Measurements from ENCODE around the gene TNFRSF18. TPM values are rescaled to one million over a fixed set of nuclear protein-coding genes. Genes with fewer than 3 reads are reported as not detected.

The TNFRSF18 gene
- total RNA-seq, 3 donors from 2014 or later (not counting 1 experiment from before 2014, with no cell fraction given), result 40.3 to 81.9 (median 54.7) TPM

GRCh38 chr1:1183833-1184775 lies 22.3 kb downstream of the TNFRSF18 start:
- Histone ChIP-seq H3K27ac (ENCODE audit: low read length) (no peak overlapping the region), H3K4me3 (ENCODE audit: low read length) (no peak overlapping the region), H3K9me3 (ENCODE audit: control insufficient read depth, insufficient read depth, low read length) (no peaks in the 10 kb centered on the region), H3K4me1 (ENCODE audit: control insufficient read depth, insufficient read depth, low read length) (peaks cover 28% of the 10 kb centered on the region), H3K27me3 (ENCODE audit: control insufficient read depth, insufficient read depth, low read length) (peaks cover 7% of the 10 kb centered on the region), H3K36me3 (ENCODE audit: control insufficient read depth, insufficient read depth, low read length) (no peaks in the 10 kb centered on the region)
- peak in 1 of 3 donors; percentile 30 for ATAC-seq
- no peak overlapping the region for H3K4me3 Mint-ChIP-seq
- TF ChIP-seq CTCF (IDR thresholded peaks at IDR 0.05), result no peak
- H3K9me3 Mint-ChIP-seq, result no peaks in the 10 kb centered on the region
- H3K27ac Mint-ChIP-seq, result no peak overlapping the region
- peak in 1 of 2 donors; percentile 15 for DNase-seq
- H3K4me1 Mint-ChIP-seq, result peaks cover 7 to 22% of the 10 kb centered on the region in 2 donors
- H3K27me3 Mint-ChIP-seq (ENCODE audit: low read depth in 2 of 2), result peaks cover 0 to 11% of the 10 kb centered on the region in 2 donors
- intact Hi-C loops (cut with micrococcal nuclease), result no loop called here
- no peaks in the 10 kb centered on the region for H3K36me3 Mint-ChIP-seq
- 84% methylated on average over 29 of the region's 33 CpGs for WGBS (ENCODE audit: insufficient coverage)

DNA sequence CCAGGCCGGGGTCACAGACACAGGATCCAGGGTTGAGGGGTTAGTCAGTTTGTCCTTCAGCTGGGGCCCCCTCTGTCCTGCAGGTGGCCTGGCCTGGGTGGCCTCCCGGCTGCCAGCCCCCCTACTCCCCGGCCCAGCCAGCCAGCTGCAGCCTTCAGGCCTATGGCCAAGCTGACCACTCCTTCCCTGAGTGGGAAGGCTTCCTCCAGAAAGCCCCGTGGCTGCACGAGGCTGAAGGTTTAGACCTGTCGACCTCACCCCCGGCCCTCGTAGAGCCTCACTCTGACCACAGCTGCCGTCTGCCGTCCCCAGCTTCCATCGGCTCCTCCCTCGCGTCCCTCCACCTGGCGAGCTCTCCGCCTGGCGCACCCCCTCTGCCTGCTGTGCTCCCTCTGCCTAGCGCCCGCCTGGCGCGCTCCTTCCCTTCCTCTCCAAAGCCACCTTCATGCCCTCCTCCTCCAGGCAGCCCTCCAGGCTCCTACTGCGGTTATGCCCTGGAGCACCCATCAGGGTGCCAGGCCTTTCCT lies 23.1 kb downstream of the TNFRSF18 start:
- H3K36me3 Mint-ChIP-seq, result no peaks in the 10 kb centered on the region
- 65% methylated on average over 21 of the region's 21 CpGs for WGBS (ENCODE audit: insufficient coverage)
- no peak overlapping the region for H3K27ac Mint-ChIP-seq
- no peaks in the 10 kb centered on the region for H3K9me3 Mint-ChIP-seq
- H3K4me1 ChIP-seq (ENCODE audit: control insufficient read depth, insufficient read depth, low read length), result peaks cover 28% of the 10 kb centered on the region
- DNase-seq, result no peak
- no peak overlapping the region for H3K4me3 ChIP-seq (ENCODE audit: low read length)
- H3K4me3 Mint-ChIP-seq, result no peak overlapping the region
- H3K27me3 Mint-ChIP-seq (ENCODE audit: low read depth in 2 of 2), result peaks cover 0 to 11% of the 10 kb centered on the region in 2 donors
- H3K4me1 Mint-ChIP-seq, result peaks cover 7 to 22% of the 10 kb centered on the region in 2 donors
- TF ChIP-seq CTCF (IDR thresholded peaks at IDR 0.05), result no peak
- H3K27me3 ChIP-seq (ENCODE audit: control insufficient read depth, insufficient read depth, low read length), result peaks cover 7% of the 10 kb centered on the region
- H3K27ac ChIP-seq (ENCODE audit: low read length), result no peak overlapping the region
- intact Hi-C loops (cut with micrococcal nuclease), result no loop called here
- H3K36me3 ChIP-seq (ENCODE audit: control insufficient read depth, insufficient read depth, low read length), result no peaks in the 10 kb centered on the region
- no peak for ATAC-seq
- no peaks in the 10 kb centered on the region for H3K9me3 ChIP-seq (ENCODE audit: control insufficient read depth, insufficient read depth, low read length)

DNA sequence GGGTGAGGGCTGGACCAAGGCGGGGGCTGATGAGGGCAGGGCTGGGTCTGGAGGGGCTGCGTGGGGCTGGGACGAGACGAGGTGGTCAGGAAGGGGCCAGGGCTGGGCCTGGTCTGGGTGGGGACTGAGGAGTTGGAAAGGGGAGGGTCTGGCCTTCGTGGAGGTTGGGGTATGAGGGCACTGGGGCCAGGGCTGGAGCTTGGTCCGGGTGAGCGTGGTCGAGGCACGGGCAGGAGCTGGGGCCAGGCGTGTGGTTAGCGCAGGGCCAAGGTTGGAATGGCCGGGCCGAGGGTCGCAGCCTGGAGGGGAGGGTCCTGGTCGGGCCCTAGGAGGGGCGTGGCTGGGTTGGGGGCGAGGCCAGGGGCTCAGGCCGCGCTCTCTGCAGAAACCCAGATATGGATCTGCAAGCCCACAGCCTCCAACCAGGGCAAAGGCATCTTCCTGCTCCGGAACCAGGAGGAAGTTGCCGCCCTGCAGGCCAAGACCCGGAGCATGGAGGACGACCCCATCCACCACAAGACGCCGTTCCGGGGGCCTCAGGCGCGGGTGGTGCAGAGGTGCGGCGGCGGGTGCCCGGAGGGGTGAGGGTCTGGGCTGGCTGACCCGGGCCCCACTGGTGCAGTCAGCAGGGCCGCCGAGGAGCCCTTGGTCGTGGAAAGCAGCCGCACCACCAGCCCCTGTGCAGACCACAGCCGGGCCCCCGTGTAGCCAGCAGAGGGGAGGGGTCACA lies 23.7 kb downstream of the TNFRSF18 start:
- Histone ChIP-seq H3K36me3 (ENCODE audit: control insufficient read depth, insufficient read depth, low read length) (no peaks in the 10 kb centered on the region), H3K4me1 (ENCODE audit: control insufficient read depth, insufficient read depth, low read length) (peaks cover 28% of the 10 kb centered on the region), H3K4me3 (ENCODE audit: low read length) (peak overlapping the region; percentile 10), H3K27ac (ENCODE audit: low read length) (no peak overlapping the region), H3K9me3 (ENCODE audit: control insufficient read depth, insufficient read depth, low read length) (no peaks in the 10 kb centered on the region), H3K27me3 (ENCODE audit: control insufficient read depth, insufficient read depth, low read length) (peaks cover 7% of the 10 kb centered on the region)
- DNase-seq, result peak in 1 of 2 donors; percentile 16
- peak in 1 of 3 donors; percentile 20 for ATAC-seq
- Mint-ChIP-seq H3K27ac (no peak overlapping the region), H3K9me3 (no peaks in the 10 kb centered on the region), H3K4me3 (no peak overlapping the region), H3K36me3 (no peaks in the 10 kb centered on the region), H3K27me3 (ENCODE audit: low read depth in 2 of 2) (peaks cover 0 to 11% of the 10 kb centered on the region in 2 donors), H3K4me1 (peaks cover 7 to 22% of the 10 kb centered on the region in 2 donors)
- 22% methylated on average over 39 of the region's 39 CpGs for WGBS (ENCODE audit: insufficient coverage)
- intact Hi-C loops (cut with micrococcal nuclease), result no loop called here
- no peak for TF ChIP-seq CTCF (IDR thresholded peaks at IDR 0.05)
